GM23338 (cell line): ENCODE results near the gene OVOL3. TPM values are rescaled to one million over a fixed set of nuclear protein-coding genes. Genes with fewer than 3 reads are reported as not detected.

Source experiments
- ATAC-seq: fragments of 200-7000 bp; cut with Tn5 transposase; 3 replicates; pipeline ENCODE4 v1.9.1; 2020
- DNase-seq: peaks from one replicate; pipeline ENCODE4 v3.0.0-alpha.2; 2015; ENCODE audit warnings: low spot score
- H2AFZ ChIP-seq: fragments of 200-600 bp; sonication (generic); 2 replicates; pipeline ENCODE4 v1.8.0; 2016; ENCODE audit warnings: antibody characterized with exemption, mild to moderate bottlenecking, moderate library complexity
- H3F3A ChIP-seq: fragments of 200-600 bp; sonication (generic); replicated peaks from 2 replicates; pipeline ENCODE4 v1.8.0; 2017; ENCODE audit warnings: antibody characterized with exemption, mixed run types, low read depth
- H3K27ac ChIP-seq: fragments of 200-600 bp; sonication (generic); 2 replicates; pipeline ENCODE4 v1.6.1; 2016; ENCODE audit warnings: low read depth
- H3K27me3 ChIP-seq: fragments of 200-600 bp; sonication (generic); 2 replicates; pipeline ENCODE4 v1.8.0; 2016; ENCODE audit warnings: mild to moderate bottlenecking, mixed run types, moderate library complexity; ENCODE audit not compliant: insufficient read depth
- H3K36me3 ChIP-seq: fragments of 200-600 bp; sonication (generic); 2 replicates; pipeline ENCODE4 v1.8.0; 2016; ENCODE audit warnings: mild to moderate bottlenecking; ENCODE audit not compliant: insufficient read depth
- H3K4me1 ChIP-seq: fragments of 200-600 bp; sonication (generic); 2 replicates; pipeline ENCODE4 v1.8.0; 2016; ENCODE audit warnings: mild to moderate bottlenecking, moderate library complexity; ENCODE audit not compliant: insufficient read depth
- H3K4me2 ChIP-seq: fragments of 200-600 bp; sonication (generic); 2 replicates; pipeline ENCODE4 v1.7.1; 2017; ENCODE audit warnings: mixed run types
- H3K4me3 ChIP-seq: fragments of 200-600 bp; sonication (generic); 2 replicates; pipeline ENCODE4 v1.6.1; 2016; ENCODE audit warnings: mixed run types
- H3K79me2 ChIP-seq: fragments of 200-600 bp; sonication (generic); replicated peaks from 2 replicates; pipeline ENCODE4 v1.8.0; 2017; ENCODE audit warnings: mild to moderate bottlenecking; ENCODE audit not compliant: insufficient read depth
- H3K9me2 ChIP-seq: fragments of 200-600 bp; sonication (generic); 2 replicates; pipeline ENCODE4 v1.8.0; 2017; ENCODE audit not compliant: insufficient read depth
- H4K20me1 ChIP-seq: fragments of 200-600 bp; sonication (generic); replicated peaks from 2 replicates; pipeline ENCODE4 v1.8.0; 2017; ENCODE audit warnings: mild to moderate bottlenecking; ENCODE audit not compliant: insufficient read depth
- H3K27ac Mint-ChIP-seq: 2 replicates; pipeline ENCODE4 v1.8.0; 2020; ENCODE audit warnings: inconsistent platforms, mild to moderate bottlenecking, moderate library complexity, mixed read lengths
- H3K27me3 Mint-ChIP-seq: 3 replicates; pipeline ENCODE4 v1.8.0; 2022; ENCODE audit warnings: low read depth, mild to moderate bottlenecking, moderate library complexity, mixed read lengths, inconsistent platforms; ENCODE audit not compliant: insufficient read depth, poor library complexity
- H3K36me3 Mint-ChIP-seq: 3 replicates; pipeline ENCODE4 v1.8.0; 2021; ENCODE audit warnings: low read depth, mild to moderate bottlenecking, inconsistent platforms, moderate library complexity, mixed read lengths
- H3K4me1 Mint-ChIP-seq: 3 replicates; pipeline ENCODE4 v1.8.0; 2020; ENCODE audit warnings: mild to moderate bottlenecking, inconsistent platforms, mixed read lengths
- H3K4me3 Mint-ChIP-seq: 3 replicates; pipeline ENCODE4 v1.8.0; 2021; ENCODE audit warnings: moderate library complexity, mild to moderate bottlenecking, inconsistent platforms, mixed read lengths
- H3K9me3 Mint-ChIP-seq: 3 replicates; pipeline ENCODE4 v1.8.0; 2020; ENCODE audit warnings: moderate library complexity, mild to moderate bottlenecking, inconsistent platforms, mixed read lengths
- CREB1 ChIP-seq: fragments of 250-450 bp; sonication (Bioruptor Pico); IDR thresholded peaks from 2 replicates; pipeline ENCODE4 v1.5.0; 2020; ENCODE audit warnings: low read depth, mild to moderate bottlenecking, moderate library complexity
- ETS1 ChIP-seq: IDR thresholded peaks from 2 replicates; pipeline ENCODE4 v1.6.1; 2016; ENCODE audit warnings: antibody characterized with exemption
- EZH2 ChIP-seq: fragments of 200-600 bp; sonication (generic); IDR thresholded peaks from one replicate; pipeline ENCODE4 v1.8.0; 2017; ENCODE audit warnings: antibody characterized with exemption, mild to moderate bottlenecking, low read depth; ENCODE audit not compliant: unreplicated experiment
- EZH2phosphoT487 ChIP-seq: fragments of 200-600 bp; sonication (generic); IDR thresholded peaks from one replicate; pipeline ENCODE4 v1.8.1; 2018; ENCODE audit warnings: antibody characterized with exemption; ENCODE audit not compliant: unreplicated experiment
- POLR2AphosphoS5 ChIP-seq: IDR thresholded peaks from 2 replicates; pipeline ENCODE4 v1.6.1; 2016; ENCODE audit warnings: antibody characterized with exemption, low read depth
- REST ChIP-seq: IDR thresholded peaks from one replicate; pipeline ENCODE4 v1.6.1; 2018; ENCODE audit warnings: antibody characterized with exemption; ENCODE audit not compliant: unreplicated experiment
- STAT1 ChIP-seq: IDR thresholded peaks from one replicate; pipeline ENCODE4 v1.6.1; 2016; ENCODE audit warnings: antibody characterized with exemption; ENCODE audit not compliant: unreplicated experiment
- ZNF114 ChIP-seq: fragments of 250-450 bp; sonication (Bioruptor Pico); IDR thresholded peaks from 2 replicates; pipeline ENCODE4 v1.5.0; 2020; ENCODE audit warnings: mild to moderate bottlenecking, moderate library complexity
- polyA plus RNA-seq: library from polyadenylated mRNA; unstranded; fragments of >200 nt; fragmentation: Nextera tagmentation; extraction: Ambion mirVana; gene quantifications from 2 replicates; pipeline ENCODE4 v1.2.1, GENCODE V29; 2016
- total RNA-seq: library from RNA; depleted of rRNA; stranded (reverse); fragments of >200 nt; shearing (Covaris generic); gene quantifications from 2 replicates; pipeline ENCODE4 v1.2.3, GENCODE V29; 2014

Gene OVOL3
- total and polyA plus RNA-seq, 2 experiments from 2014 or later = not detected

- DNase-seq (peak; percentile 98), ATAC-seq (peak; percentile 69)
- Histone ChIP-seq H4K20me1 (no peaks in the 10 kb centered on the region), H3K4me2 (peak within 1 kb of the TSS; percentile 98), H3K27me3 (no peaks in the 10 kb centered on the region), H3K4me3 (peak within 1 kb of the TSS; percentile 100), H3K36me3 (peaks cover 12% of the 10 kb centered on the region), H3K4me1 (no peaks in the 10 kb centered on the region; the same call in 1 of the 2 replicates), H2AFZ (peak within 1 kb of the TSS; percentile 98), H3K9me2 (no peaks in the 10 kb centered on the region), H3K27ac (peak within 1 kb of the TSS; percentile 96), H3K79me2 (peaks cover 6% of the 10 kb centered on the region), H3F3A (peaks cover 12% of the 10 kb centered on the region; the same call in 1 of the 2 replicates)
- Mint-ChIP-seq H3K4me3 (peak within 1 kb of the TSS; percentile 100), H3K27ac (peak within 1 kb of the TSS; percentile 99), H3K4me1 (peaks cover 16% of the 10 kb centered on the region), H3K36me3 (peaks cover 28% of the 10 kb centered on the region), H3K27me3 (peaks cover 11% of the 10 kb centered on the region), H3K9me3 (no peaks in the 10 kb centered on the region)
- peak; percentile 51 for TF ChIP-seq ETS1
- peak; percentile 59 for TF ChIP-seq CREB1
- TF ChIP-seq ZNF114 (CRISPR knock-in tag) = no peak
- peak; percentile 83 for TF ChIP-seq POLR2AphosphoS5
- no peak for TF ChIP-seq EZH2
- no peak for TF ChIP-seq STAT1
Measured at GRCh38 chr19:36139473-36140303, 28.7 kb downstream of the OVOL3 start, which contains the start of gene CAPNS1. TSS of gene CAPNS1 (plus strand) at chr19:36140066. CDS start at chr19:36141012, 946 bp downstream.

GRCh38 chr19:36140304-36141038 is 29.5 kb downstream of the OVOL3 start:
- H3K4me2 ChIP-seq = peak overlapping the region; percentile 98
- Mint-ChIP-seq H3K9me3 (no peaks in the 10 kb centered on the region), H3K4me3 (peak overlapping the region; percentile 100), H3K36me3 (peaks cover 36% of the 10 kb centered on the region), H3K27me3 (peaks cover 11% of the 10 kb centered on the region), H3K27ac (peak overlapping the region; percentile 99), H3K4me1 (peaks cover 16% of the 10 kb centered on the region)
- no peaks in the 10 kb centered on the region for H3K27me3 ChIP-seq
- ATAC-seq (peak; percentile 23), DNase-seq (peak; percentile 86)
- H3K36me3 ChIP-seq = peaks cover 12% of the 10 kb centered on the region
- H3K27ac ChIP-seq = peak overlapping the region; percentile 96
- H3K4me3 ChIP-seq = peak overlapping the region; percentile 100
- H2AFZ ChIP-seq = peak overlapping the region; percentile 38; the same call in 1 of the 2 replicates
- H3F3A ChIP-seq = peaks cover 12% of the 10 kb centered on the region; the same call in 1 of the 2 replicates
- H4K20me1 ChIP-seq = peaks cover 8% of the 10 kb centered on the region; the same call in 1 of the 2 replicates
- no peaks in the 10 kb centered on the region; the same call in 1 of the 2 replicates for H3K4me1 ChIP-seq
- peaks cover 6% of the 10 kb centered on the region for H3K79me2 ChIP-seq
- no peaks in the 10 kb centered on the region for H3K9me2 ChIP-seq
- TF ChIP-seq ZNF114 (CRISPR knock-in tag) (no peak), CREB1 (peak; percentile 60; the same call in 1 of the 2 replicates), REST (no peak), EZH2phosphoT487 (no peak)
